ENCODE data around the gene VAPA.

GRCh38 chr18:9951022-9951859 is 37.4 kb downstream of the VAPA start:
- TF ChIP-seq CTCF (IDR thresholded peaks at IDR 0.05): peak in 2 of 3 experiments; percentile 27 to 51
- TF ChIP-seq POLR2AphosphoS5 (IDR thresholded peaks at IDR 0.05; ENCODE audit: insufficient read depth in 1 of 2, low read depth in 1 of 2): no peak

Data from vagina (tissue), 2 donors.